CD4-positive, CD25-positive, alpha-beta regulatory T cell (primary cell): ENCODE measurements around the gene FRMPD2. TPM values are rescaled to one million over a fixed set of nuclear protein-coding genes. Genes with fewer than 3 reads are reported as not detected.

Source experiments
- ATAC-seq, 2 donors: fragments of 150-1000 bp; cut with Tn5 transposase; one replicate each; pipeline ENCODE4 v1.10.0; 2021; ENCODE audit warnings: low read depth in 2 of 2, moderate number of reproducible peaks in 2 of 2, moderate library complexity in 1 of 2
- DNase-seq, 3 donors: peaks; one replicate each; pipeline versions ENCODE4 v3.0.0 to v3.0.0-alpha.2; 2012 to 2022; ENCODE audit warnings: mixed read lengths in 1 of 3
- H3K27ac ChIP-seq: one replicate; pipeline ENCODE4 v1.7.0; 2013; ENCODE audit warnings: mild to moderate bottlenecking, low read length; ENCODE audit not compliant: insufficient read depth, poor library complexity, severe bottlenecking
- H3K27me3 ChIP-seq: one replicate; pipeline ENCODE4 v1.7.0; 2013; ENCODE audit warnings: low read length; ENCODE audit not compliant: control insufficient read depth, insufficient read depth
- H3K36me3 ChIP-seq: one replicate; pipeline ENCODE4 v1.7.0; 2013; ENCODE audit warnings: mild to moderate bottlenecking, low read length, moderate library complexity; ENCODE audit not compliant: control insufficient read depth, insufficient read depth
- H3K4me1 ChIP-seq: 2 replicates; pipeline ENCODE4 v1.7.0; 2013; ENCODE audit warnings: mild to moderate bottlenecking, low read length; ENCODE audit not compliant: insufficient read depth, control insufficient read depth, poor library complexity, severe bottlenecking
- H3K4me3 ChIP-seq: one replicate; pipeline ENCODE4 v1.7.0; 2013; ENCODE audit warnings: low read depth, mild to moderate bottlenecking, low read length, moderate library complexity
- H3K9me3 ChIP-seq, 2 experiments: 1 replicate in 1 of 2; 2 replicates in 1 of 2; pipeline ENCODE4 v1.7.0; 2013; ENCODE audit warnings: low read length in 2 of 2, mild to moderate bottlenecking in 1 of 2, moderate library complexity in 1 of 2; ENCODE audit not compliant: control insufficient read depth in 2 of 2
- H3K27ac Mint-ChIP-seq, 3 donors: one replicate each; pipeline ENCODE4 v1.8.0; 2020 to 2022; ENCODE audit warnings: mild to moderate bottlenecking in 3 of 3, mixed read lengths in 3 of 3, moderate library complexity in 2 of 3
- H3K27me3 Mint-ChIP-seq: one replicate; pipeline ENCODE4 v1.8.0; 2022; ENCODE audit warnings: mild to moderate bottlenecking, mixed read lengths
- H3K36me3 Mint-ChIP-seq: one replicate; pipeline ENCODE4 v1.8.0; 2020; ENCODE audit warnings: mixed read lengths
- H3K4me1 Mint-ChIP-seq, 4 donors: one replicate each; pipeline ENCODE4 v1.8.0; 2020 to 2022; ENCODE audit warnings: mixed read lengths in 4 of 4, mild to moderate bottlenecking in 1 of 4
- H3K4me3 Mint-ChIP-seq, 4 donors: one replicate each; pipeline ENCODE4 v1.8.0; 2020 to 2022; ENCODE audit warnings: mild to moderate bottlenecking in 4 of 4, mixed read lengths in 4 of 4, moderate library complexity in 3 of 4
- H3K9me3 Mint-ChIP-seq, 7 donors: one replicate each; pipeline ENCODE4 v1.8.0; 2020 to 2022; ENCODE audit warnings: mixed read lengths in 7 of 7, mild to moderate bottlenecking in 3 of 7, moderate library complexity in 2 of 7
- polyA plus RNA-seq, 4 donors: library from polyadenylated mRNA; unstranded; fragments of 300-500 nt; fragmentation: Illumina TruSeq; gene quantifications; one replicate each; pipeline ENCODE4 v1.2.3, GENCODE V29; 2021
- total RNA-seq: library from RNA; stranded (reverse); gene quantifications from one replicate; pipeline ENCODE4 v1.2.3, GENCODE V29; 2022

FRMPD2 gene
- total and polyA plus RNA-seq, 5 donors from 2014 or later: not detected

- peak overlapping the region; percentile 88 to 97 (median 92) for H3K4me3 Mint-ChIP-seq
- Histone ChIP-seq H3K9me3 (no peaks in the 10 kb centered on the region), H3K27ac (peak overlapping the region; percentile 90), H3K4me3 (peak overlapping the region; percentile 85), H3K4me1 (peaks cover 13% of the 10 kb centered on the region), H3K36me3 (no peaks in the 10 kb centered on the region), H3K27me3 (no peaks in the 10 kb centered on the region)
- H3K4me1 Mint-ChIP-seq: peaks cover 21 to 40% (median 35%) of the 10 kb centered on the region in 4 donors
- DNase-seq (peak in 2 of 3 donors; percentile 65 to 76), ATAC-seq (peak; percentile 40)
- no peaks in the 10 kb centered on the region for H3K36me3 Mint-ChIP-seq
- H3K27me3 Mint-ChIP-seq: peaks cover 5% of the 10 kb centered on the region
- H3K9me3 Mint-ChIP-seq: no peaks in the 10 kb centered on the region
- peak overlapping the region; percentile 74 to 80 (median 78) for H3K27ac Mint-ChIP-seq
These were observed 32.6 kb upstream of the FRMPD2 start for GRCh38 chr10:48306870-48307710.

- peaks cover 5% of the 10 kb centered on the region for H3K27me3 Mint-ChIP-seq
- H3K27ac Mint-ChIP-seq: peak within 1 kb of the TSS; percentile 78 to 91 (median 91)
- no peaks in the 10 kb centered on the region for H3K36me3 ChIP-seq
- H3K4me3 ChIP-seq: peak within 1 kb of the TSS; percentile 85
- no peaks in the 10 kb centered on the region for H3K9me3 Mint-ChIP-seq
- H3K4me1 ChIP-seq: peaks cover 13% of the 10 kb centered on the region
- ATAC-seq: peak; percentile 91 to 92
- H3K27ac ChIP-seq: peak within 1 kb of the TSS; percentile 90
- H3K27me3 ChIP-seq: no peaks in the 10 kb centered on the region
- H3K4me1 Mint-ChIP-seq: peaks cover 15 to 34% (median 31%) of the 10 kb centered on the region in 4 donors
- no peaks in the 10 kb centered on the region for H3K9me3 ChIP-seq
- H3K4me3 Mint-ChIP-seq: peak within 1 kb of the TSS; percentile 88 to 97 (median 92)
- DNase-seq: peak; percentile 92
- no peaks in the 10 kb centered on the region for H3K36me3 Mint-ChIP-seq
These were observed 31.9 kb upstream of the FRMPD2 start, which contains the start of gene MAPK8 for GRCh38 chr10:48306265-48306869. MAPK8 (plus strand) TSS chr10:48306677; CDS start chr10:48401661, 94,984 bp downstream.

- peak overlapping the region; percentile 86 to 94 (median 91) for H3K4me3 Mint-ChIP-seq
- DNase-seq (peak in 1 of 3 donors; percentile 8), ATAC-seq (no peak)
- no peaks in the 10 kb centered on the region for H3K36me3 ChIP-seq
- no peaks in the 10 kb centered on the region for H3K36me3 Mint-ChIP-seq
- peak overlapping the region; percentile 90 for H3K27ac ChIP-seq
- H3K4me1 ChIP-seq: peaks cover 13% of the 10 kb centered on the region
- peaks cover 5% of the 10 kb centered on the region for H3K27me3 Mint-ChIP-seq
- H3K27me3 ChIP-seq: no peaks in the 10 kb centered on the region
- H3K9me3 ChIP-seq: no peaks in the 10 kb centered on the region
- H3K9me3 Mint-ChIP-seq: no peaks in the 10 kb centered on the region
- H3K27ac Mint-ChIP-seq: peak overlapping the region in 2 of 3 donors; percentile 91
- H3K4me1 Mint-ChIP-seq: peaks cover 12 to 34% (median 28%) of the 10 kb centered on the region in 4 donors
- peak overlapping the region; percentile 6 for H3K4me3 ChIP-seq
These were observed 31.4 kb upstream of the FRMPD2 start for GRCh38 chr10:48305905-48306264.

- Mint-ChIP-seq H3K27me3 (peaks cover 5% of the 10 kb centered on the region), H3K9me3 (no peaks in the 10 kb centered on the region), H3K36me3 (no peaks in the 10 kb centered on the region), H3K4me3 (no peak overlapping the region), H3K4me1 (peaks cover 7 to 14% (median 9%) of the 10 kb centered on the region in 4 donors), H3K27ac (no peak overlapping the region)
- ATAC-seq (no peak), DNase-seq (no peak)
- Histone ChIP-seq H3K27ac (no peak overlapping the region), H3K4me1 (peaks cover 8% of the 10 kb centered on the region), H3K9me3 (no peaks in the 10 kb centered on the region), H3K36me3 (no peaks in the 10 kb centered on the region), H3K27me3 (no peaks in the 10 kb centered on the region), H3K4me3 (no peak overlapping the region)
These were observed 28.3 kb upstream of the FRMPD2 start for GRCh38 chr10:48302515-48303476.

GRCh38 chr10:48300556-48300955, 26.1 kb upstream of the FRMPD2 start:
- DNase-seq (no peak), ATAC-seq (no peak)
- Mint-ChIP-seq H3K4me1 (no peaks in the 10 kb centered on the region), H3K27ac (no peak overlapping the region), H3K4me3 (no peak overlapping the region), H3K9me3 (no peaks in the 10 kb centered on the region), H3K27me3 (peaks cover 5% of the 10 kb centered on the region), H3K36me3 (no peaks in the 10 kb centered on the region)
- no peak overlapping the region for H3K4me3 ChIP-seq
- H3K27ac ChIP-seq: no peak overlapping the region
- no peaks in the 10 kb centered on the region for H3K9me3 ChIP-seq
- H3K36me3 ChIP-seq: no peaks in the 10 kb centered on the region
- H3K27me3 ChIP-seq: no peaks in the 10 kb centered on the region
- H3K4me1 ChIP-seq: no peaks in the 10 kb centered on the region

GRCh38 chr10:48299692-48300091, 25.2 kb upstream of the FRMPD2 start:
- Mint-ChIP-seq H3K4me1 (no peaks in the 10 kb centered on the region), H3K4me3 (no peak overlapping the region), H3K36me3 (no peaks in the 10 kb centered on the region), H3K27me3 (peaks cover 10% of the 10 kb centered on the region), H3K9me3 (no peaks in the 10 kb centered on the region), H3K27ac (no peak overlapping the region)
- Histone ChIP-seq H3K4me1 (no peaks in the 10 kb centered on the region), H3K36me3 (no peaks in the 10 kb centered on the region), H3K9me3 (no peaks in the 10 kb centered on the region), H3K27ac (no peak overlapping the region), H3K4me3 (no peak overlapping the region), H3K27me3 (no peaks in the 10 kb centered on the region)
- DNase-seq (no peak), ATAC-seq (no peak)

- H3K4me1 ChIP-seq: no peaks in the 10 kb centered on the region
- no peak for ATAC-seq
- Mint-ChIP-seq H3K4me3 (no peak overlapping the region), H3K9me3 (no peaks in the 10 kb centered on the region), H3K27ac (no peak overlapping the region), H3K4me1 (no peaks in the 10 kb centered on the region), H3K36me3 (no peaks in the 10 kb centered on the region), H3K27me3 (peaks cover 10% of the 10 kb centered on the region)
- no peak overlapping the region for H3K27ac ChIP-seq
- peaks cover 2% of the 10 kb centered on the region for H3K27me3 ChIP-seq
- DNase-seq: no peak
- no peaks in the 10 kb centered on the region for H3K36me3 ChIP-seq
- no peaks in the 10 kb centered on the region for H3K9me3 ChIP-seq
- no peak overlapping the region for H3K4me3 ChIP-seq
These were observed 24.6 kb upstream of the FRMPD2 start for GRCh38 chr10:48299066-48299465.
